Hepatocyte (in vitro differentiated cells): ENCODE data around the gene SIN3A. TPM values are rescaled to one million over a fixed set of nuclear protein-coding genes. Genes with fewer than 3 reads are reported as not detected.

ENCODE experiments used
- DNase-seq: peaks from one replicate; pipeline ENCODE4 v3.0.0-alpha.2; 2016; ENCODE audit warnings: low spot score
- H2AFZ ChIP-seq: fragments of 200-600 bp; sonication (generic); 2 replicates; pipeline ENCODE4 v1.6.0; 2016; ENCODE audit warnings: antibody characterized with exemption, mild to moderate bottlenecking
- H3K27ac ChIP-seq: fragments of 200-600 bp; sonication (generic); 2 replicates; pipeline ENCODE4 v1.5.1; 2016; ENCODE audit warnings: mild to moderate bottlenecking
- H3K27me3 ChIP-seq: fragments of 200-600 bp; sonication (generic); 2 replicates; pipeline ENCODE4 v1.6.1; 2016
- H3K36me3 ChIP-seq: fragments of 200-600 bp; sonication (generic); replicated peaks from 2 replicates; pipeline ENCODE4 v1.5.1; 2016; ENCODE audit warnings: low read depth; ENCODE audit not compliant: insufficient read depth
- H3K4me1 ChIP-seq: fragments of 200-600 bp; sonication (generic); 2 replicates; pipeline ENCODE4 v1.5.1; 2016; ENCODE audit warnings: mild to moderate bottlenecking, moderate library complexity; ENCODE audit not compliant: insufficient read depth
- H3K4me2 ChIP-seq: fragments of 200-600 bp; sonication (generic); 2 replicates; pipeline ENCODE4 v1.6.0; 2016
- H3K4me3 ChIP-seq: fragments of 200-600 bp; sonication (generic); 2 replicates; pipeline ENCODE4 v1.5.1; 2016; ENCODE audit warnings: mild to moderate bottlenecking
- H3K79me2 ChIP-seq: fragments of 200-600 bp; sonication (generic); 2 replicates; pipeline ENCODE4 v1.6.0; 2017; ENCODE audit warnings: mild to moderate bottlenecking
- H3K9me2 ChIP-seq: fragments of 200-600 bp; sonication (generic); replicated peaks from 2 replicates; pipeline ENCODE4 v1.6.0; 2017; ENCODE audit warnings: mild to moderate bottlenecking; ENCODE audit not compliant: insufficient read depth
- H3K9me3 ChIP-seq: fragments of 200-600 bp; sonication (generic); 2 replicates; pipeline ENCODE4 v1.5.1; 2016; ENCODE audit warnings: low read depth, mild to moderate bottlenecking
- H4K20me1 ChIP-seq: fragments of 200-600 bp; sonication (generic); 2 replicates; pipeline ENCODE4 v1.6.0; 2016; ENCODE audit warnings: mild to moderate bottlenecking; ENCODE audit not compliant: insufficient read depth, poor library complexity, severe bottlenecking
- CTCF ChIP-seq: fragments of 200-600 bp; sonication (generic); IDR thresholded peaks from 2 replicates; pipeline ENCODE4 v1.5.1; 2016; ENCODE audit warnings: antibody characterized with exemption, mild to moderate bottlenecking; ENCODE audit not compliant: poor library complexity
- EZH2 ChIP-seq: fragments of 200-600 bp; sonication (generic); IDR thresholded peaks from 2 replicates; pipeline ENCODE4 v1.6.1; 2016; ENCODE audit warnings: antibody characterized with exemption, mild to moderate bottlenecking, borderline replicate concordance
- EZH2phosphoT487 ChIP-seq: fragments of 200-600 bp; sonication (generic); IDR thresholded peaks from one replicate; pipeline ENCODE4 v1.6.1; 2018; ENCODE audit warnings: antibody characterized with exemption, mild to moderate bottlenecking, low read depth, moderate library complexity; ENCODE audit not compliant: unreplicated experiment, severe bottlenecking
- WGBS: methylation state at CpG from one replicate; pipeline ENCODE4 v1.1.6; 2016; ENCODE audit warnings: low lambda C conversion rate; ENCODE audit errors: missing lambda C conversion rate; 5-methylcytosine and 5-hydroxymethylcytosine counted together
- polyA plus RNA-seq: library from polyadenylated mRNA; unstranded; fragments of >200 nt; fragmentation: Nextera tagmentation; extraction: Ambion mirVana; gene quantifications from 2 replicates; pipeline ENCODE4 v1.2.1, GENCODE V29; 2016
- total RNA-seq: library from RNA; depleted of rRNA; stranded (reverse); fragments of >200 nt; gene quantifications from 2 replicates; pipeline ENCODE4 v1.2.3, GENCODE V29; 2014

The SIN3A gene
- total and polyA plus RNA-seq, 2 experiments from 2014 or later: 16.5 to 28.8 TPM

GRCh38 chr15:75431270-75431669 lies 20.2 kb downstream of the SIN3A start:
- Histone ChIP-seq H3K4me1 (no peaks in the 10 kb centered on the region), H2AFZ (no peak overlapping the region), H3K4me2 (no peak overlapping the region), H4K20me1 (peaks cover 42% of the 10 kb centered on the region), H3K4me3 (no peak overlapping the region), H3K79me2 (peaks cover 98% of the 10 kb centered on the region), H3K27me3 (no peaks in the 10 kb centered on the region), H3K9me3 (no peaks in the 10 kb centered on the region), H3K27ac (no peak overlapping the region), H3K36me3 (no peaks in the 10 kb centered on the region), H3K9me2 (no peaks in the 10 kb centered on the region)
- TF ChIP-seq EZH2phosphoT487: no peak
- no peak for TF ChIP-seq CTCF
- TF ChIP-seq EZH2: no peak
- WGBS: 90% methylated on average over 2 of the region's 2 CpGs
- DNase-seq: no peak

GRCh38 chr15:75430259-75430658 lies 21.2 kb downstream of the SIN3A start:
- Histone ChIP-seq H3K27ac (no peak overlapping the region), H3K79me2 (peaks cover 96% of the 10 kb centered on the region), H3K9me2 (no peaks in the 10 kb centered on the region), H3K4me3 (no peak overlapping the region), H3K4me1 (no peaks in the 10 kb centered on the region), H3K36me3 (no peaks in the 10 kb centered on the region), H4K20me1 (peaks cover 36% of the 10 kb centered on the region), H3K4me2 (no peak overlapping the region), H3K9me3 (no peaks in the 10 kb centered on the region), H3K27me3 (no peaks in the 10 kb centered on the region), H2AFZ (no peak overlapping the region)
- TF ChIP-seq CTCF: no peak
- TF ChIP-seq EZH2: no peak
- WGBS: over 99% methylated on average over 7 of the region's 7 CpGs
- no peak for DNase-seq

- no peak for TF ChIP-seq EZH2
- no peak for TF ChIP-seq EZH2phosphoT487
- no peak for TF ChIP-seq CTCF
- no peak overlapping the region for H3K27ac ChIP-seq
- no peaks in the 10 kb centered on the region for H3K27me3 ChIP-seq
- WGBS: 95% methylated on average over 3 of the region's 3 CpGs
- H3K79me2 ChIP-seq: peaks cover 91% of the 10 kb centered on the region
- no peaks in the 10 kb centered on the region for H3K36me3 ChIP-seq
- H2AFZ ChIP-seq: no peak overlapping the region
- H3K4me3 ChIP-seq: no peak overlapping the region
- no peak for DNase-seq
- H3K9me3 ChIP-seq: no peaks in the 10 kb centered on the region
- no peaks in the 10 kb centered on the region for H3K9me2 ChIP-seq
- H3K4me2 ChIP-seq: no peak overlapping the region
- peaks cover 19% of the 10 kb centered on the region for H4K20me1 ChIP-seq
- H3K4me1 ChIP-seq: no peaks in the 10 kb centered on the region
Measured at GRCh38 chr15:75428152-75428551, 23.3 kb downstream of the SIN3A start.

- H3K9me2 ChIP-seq: no peaks in the 10 kb centered on the region
- no peak overlapping the region for H3K27ac ChIP-seq
- H3K4me1 ChIP-seq: no peaks in the 10 kb centered on the region
- no peaks in the 10 kb centered on the region for H3K36me3 ChIP-seq
- no peak for DNase-seq
- H3K27me3 ChIP-seq: no peaks in the 10 kb centered on the region
- no peak overlapping the region for H2AFZ ChIP-seq
- H3K4me2 ChIP-seq: no peak overlapping the region
- no peak for TF ChIP-seq CTCF
- TF ChIP-seq EZH2phosphoT487: no peak
- no peak for TF ChIP-seq EZH2
- 78% methylated on average over 3 of the region's 3 CpGs for WGBS
- H4K20me1 ChIP-seq: peaks cover 13% of the 10 kb centered on the region
- H3K79me2 ChIP-seq: peaks cover 73% of the 10 kb centered on the region
- H3K9me3 ChIP-seq: no peaks in the 10 kb centered on the region
- H3K4me3 ChIP-seq: no peak overlapping the region
Measured at GRCh38 chr15:75425966-75426500, 25.5 kb downstream of the SIN3A start.
